ENCODE data around the gene EPGN.

Gene EPGN

DNA sequence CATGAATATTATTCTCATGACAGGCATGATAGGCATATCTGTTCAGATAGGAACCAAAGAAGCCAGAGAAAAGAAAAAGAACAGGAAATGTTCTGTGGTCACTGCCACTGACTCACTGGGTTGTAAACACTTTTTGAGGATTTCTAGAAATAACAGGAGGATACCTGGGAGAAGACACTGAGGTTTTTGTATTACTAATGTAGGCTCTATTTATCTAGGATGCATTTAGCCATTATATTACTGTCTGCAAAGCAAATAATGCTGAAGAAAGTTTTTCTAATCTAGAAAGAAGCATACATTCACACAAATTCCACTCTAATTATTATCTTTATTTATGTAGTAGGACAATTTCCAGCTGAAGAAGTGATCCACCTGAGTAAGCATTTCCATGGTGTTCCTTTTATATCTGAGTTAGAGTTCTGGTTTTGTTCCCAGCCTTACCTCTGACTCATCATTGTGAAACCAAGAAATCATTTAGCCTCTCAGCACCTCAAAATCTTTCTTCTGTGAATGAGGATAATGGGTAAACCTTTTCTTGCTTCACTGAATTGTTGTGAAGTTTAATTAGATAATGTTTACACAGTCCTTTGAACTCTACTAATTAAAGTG, 40.2 kb upstream of the EPGN start:
- TF ChIP-seq, protein P1, sequence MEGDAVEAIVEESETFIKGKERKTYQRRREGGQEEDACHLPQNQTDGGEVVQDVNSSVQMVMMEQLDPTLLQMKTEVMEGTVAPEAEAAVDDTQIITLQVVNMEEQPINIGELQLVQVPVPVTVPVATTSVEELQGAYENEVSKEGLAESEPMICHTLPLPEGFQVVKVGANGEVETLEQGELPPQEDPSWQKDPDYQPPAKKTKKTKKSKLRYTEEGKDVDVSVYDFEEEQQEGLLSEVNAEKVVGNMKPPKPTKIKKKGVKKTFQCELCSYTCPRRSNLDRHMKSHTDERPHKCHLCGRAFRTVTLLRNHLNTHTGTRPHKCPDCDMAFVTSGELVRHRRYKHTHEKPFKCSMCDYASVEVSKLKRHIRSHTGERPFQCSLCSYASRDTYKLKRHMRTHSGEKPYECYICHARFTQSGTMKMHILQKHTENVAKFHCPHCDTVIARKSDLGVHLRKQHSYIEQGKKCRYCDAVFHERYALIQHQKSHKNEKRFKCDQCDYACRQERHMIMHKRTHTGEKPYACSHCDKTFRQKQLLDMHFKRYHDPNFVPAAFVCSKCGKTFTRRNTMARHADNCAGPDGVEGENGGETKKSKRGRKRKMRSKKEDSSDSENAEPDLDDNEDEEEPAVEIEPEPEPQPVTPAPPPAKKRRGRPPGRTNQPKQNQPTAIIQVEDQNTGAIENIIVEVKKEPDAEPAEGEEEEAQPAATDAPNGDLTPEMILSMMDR (IDR thresholded peaks at IDR 0.05; ENCODE audit: control extremely low read depth, extremely low read depth, low read depth, missing control alignments), result no peak
- no peak for DNase-seq (ENCODE audit: extremely low spot score)
- ChIA-PET POLR2A (no interaction called here), CTCF (interaction anchor here (1.2 to 5.1 kb wide), 3 partner anchors 10 to 37 kb away, joined by 3 to 21 read pairs (median 4); no protein-coding TSS in a partner anchor)

DNA sequence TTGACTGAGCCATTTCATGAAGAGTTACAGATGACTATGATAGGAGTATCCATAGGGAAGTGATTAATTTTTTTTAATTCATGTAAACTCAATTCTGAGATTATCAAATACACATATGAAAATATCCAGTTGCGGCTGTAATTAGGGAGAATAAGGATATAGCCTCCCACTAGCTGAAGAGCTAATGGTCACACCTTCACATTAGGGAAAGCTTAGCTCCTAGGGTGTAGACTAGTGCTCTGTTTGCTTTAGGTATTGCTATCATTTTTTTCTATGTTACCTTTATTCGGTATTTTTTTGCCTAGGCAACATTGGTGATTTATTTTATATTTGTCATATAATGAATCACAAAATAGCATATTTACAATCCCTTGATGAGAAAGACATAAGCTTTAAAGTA, 39.6 kb upstream of the EPGN start:
- CTCF ChIA-PET, result interaction anchor here (1.2 to 5.1 kb wide), 2 partner anchors 9 to 38 kb away, joined by 3 to 21 read pairs; no protein-coding TSS in a partner anchor
- POLR2A ChIA-PET, result no interaction called here
- TF ChIP-seq, protein P1 (IDR thresholded peaks at IDR 0.05; ENCODE audit: control extremely low read depth, extremely low read depth, low read depth, missing control alignments), result no peak
- DNase-seq (ENCODE audit: extremely low spot score), result no peak

DNA sequence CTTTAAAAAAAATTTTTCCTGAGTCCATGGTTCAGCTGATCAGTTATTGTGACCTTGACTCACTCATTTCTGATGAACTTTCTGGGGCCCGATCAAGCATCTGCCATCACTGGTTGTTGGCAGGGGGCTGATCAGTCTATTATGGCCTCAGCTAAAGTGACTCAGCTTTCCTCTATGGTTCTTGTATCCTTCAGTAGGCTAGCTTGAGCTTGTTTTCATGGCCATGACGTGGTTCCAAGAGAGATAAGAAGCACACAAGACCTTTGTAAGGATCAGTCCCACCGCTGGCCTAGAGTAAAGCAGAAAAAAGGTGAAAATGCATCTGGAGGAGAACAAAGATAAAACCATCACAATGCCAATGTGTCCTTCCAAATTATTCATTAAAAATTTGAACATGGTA, 29.8 kb upstream of the EPGN start:
- no peak for DNase-seq (ENCODE audit: extremely low spot score)
- CTCF ChIA-PET, result interaction anchor here (0.9 to 1.5 kb wide), 2 partner anchors 10 to 50 kb away, joined by 3 to 5 read pairs; no protein-coding TSS in a partner anchor
- POLR2A ChIA-PET, result no interaction called here
- TF ChIP-seq, protein P1 (IDR thresholded peaks at IDR 0.05; ENCODE audit: control extremely low read depth, extremely low read depth, low read depth, missing control alignments), result no peak

DNA sequence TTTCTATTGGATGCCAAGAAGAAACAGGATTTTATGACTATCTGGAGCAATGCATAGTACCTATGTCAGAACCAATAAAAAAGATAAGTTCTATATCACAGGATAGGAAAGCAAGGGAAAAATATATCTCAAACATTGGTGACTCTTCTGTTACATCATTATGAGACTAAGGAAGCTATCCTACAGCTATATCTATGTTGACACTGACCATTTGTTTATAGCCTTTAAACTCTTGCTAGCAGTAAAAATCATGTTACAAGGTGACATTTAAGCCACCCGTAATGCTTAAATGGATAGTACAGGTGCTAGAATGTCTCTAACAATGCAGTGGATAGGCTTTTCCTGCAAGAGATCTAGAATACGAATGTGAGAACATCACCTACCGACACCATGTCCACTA, 28.6 kb upstream of the EPGN start:
- ChIA-PET POLR2A (no interaction called here), CTCF (interaction anchor here (1.5 kb wide), 1 partner anchor 51 kb away, joined by 5 read pairs; no protein-coding TSS in a partner anchor)
- no peak for DNase-seq (ENCODE audit: extremely low spot score)
- TF ChIP-seq, protein P1 (IDR thresholded peaks at IDR 0.05; ENCODE audit: control extremely low read depth, extremely low read depth, low read depth, missing control alignments), result no peak

DNA sequence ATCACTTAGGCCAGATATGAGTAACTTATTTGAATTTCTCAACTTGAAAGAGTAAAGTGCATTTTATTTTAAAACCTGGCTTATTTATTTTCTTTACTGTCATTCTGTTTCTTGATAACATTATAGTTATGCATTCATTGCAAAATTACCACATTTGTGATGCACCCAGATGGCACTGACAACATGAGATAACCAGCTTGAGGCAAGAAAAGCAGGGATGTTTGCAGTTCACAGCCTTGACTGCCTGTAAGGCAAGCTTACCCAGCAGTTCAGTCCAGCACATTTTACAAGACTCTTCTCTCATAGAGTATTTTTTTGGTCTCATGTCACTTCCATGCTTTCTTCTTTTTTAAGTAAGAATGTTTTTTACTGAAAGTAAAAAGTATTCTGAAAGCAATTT, 25.3 kb upstream of the EPGN start:
- no peak for DNase-seq (ENCODE audit: extremely low spot score)
- CTCF ChIA-PET, result interaction anchor here (1.5 kb wide), 1 partner anchor 30 kb away, joined by 3 read pairs; no protein-coding TSS in a partner anchor
- POLR2A ChIA-PET, result no interaction called here
- TF ChIP-seq, protein P1 (IDR thresholded peaks at IDR 0.05; ENCODE audit: control extremely low read depth, extremely low read depth, low read depth, missing control alignments), result no peak

DNA sequence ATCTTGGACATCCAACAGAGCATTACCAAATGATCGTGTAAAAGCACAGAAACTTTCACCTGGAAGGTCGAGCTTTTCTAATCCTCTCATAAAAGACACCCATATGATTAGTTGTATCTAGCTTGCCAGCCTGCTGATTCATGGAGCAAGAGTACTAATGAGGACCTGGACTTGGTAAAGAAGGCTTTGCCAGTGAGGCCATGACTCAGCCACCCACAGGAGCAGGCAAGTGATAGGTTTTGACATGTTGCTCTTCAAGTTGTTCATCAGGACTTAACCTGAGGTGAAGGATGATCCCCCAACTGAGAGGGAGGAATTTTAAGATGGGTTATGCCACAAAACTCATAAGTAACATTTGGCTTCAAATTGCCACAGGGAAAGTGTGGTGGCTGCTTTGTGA, 24.7 kb upstream of the EPGN start:
- DNase-seq (ENCODE audit: extremely low spot score), result no peak
- ChIA-PET CTCF (interaction anchor here (1.5 kb wide), 1 partner anchor 29 kb away, joined by 3 read pairs; no protein-coding TSS in a partner anchor), POLR2A (no interaction called here)
- TF ChIP-seq, protein P1 (IDR thresholded peaks at IDR 0.05; ENCODE audit: control extremely low read depth, extremely low read depth, low read depth, missing control alignments), result no peak

All from GM10248 (cell line).